ENCODE results near the gene STIM1.

DNA sequence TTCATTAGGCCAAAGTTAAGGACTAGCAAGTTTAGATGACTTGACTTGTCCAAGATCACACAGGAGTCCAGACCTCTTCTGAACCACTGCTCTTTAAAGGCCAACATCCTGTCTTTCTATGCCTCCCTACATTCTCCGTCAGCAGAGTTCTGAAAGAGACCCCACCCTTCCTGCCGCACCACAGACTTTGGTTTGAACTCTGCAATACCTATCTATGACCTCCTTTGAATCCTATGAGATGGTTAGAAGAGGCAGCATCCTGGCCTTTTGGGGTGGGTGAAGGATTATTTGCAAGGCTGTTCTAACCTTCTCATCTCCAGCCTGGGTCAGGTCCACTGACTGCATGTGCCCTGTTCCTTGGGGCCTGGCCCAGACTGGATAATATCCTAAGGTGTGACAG lies 234.8 kb downstream of the STIM1 start:
- no peak for TF ChIP-seq GATA2 (IDR thresholded peaks at IDR 0.05; ENCODE audit: low read depth, low read length)
- no peak for TF ChIP-seq GATA3 (IDR thresholded peaks at IDR 0.05; ENCODE audit: low read depth, low read length)
